GM19043 (cell line): ENCODE results near the gene GRIK3.
"Not testable (repeated sequence)": the region's sequence is repeated elsewhere in the genome, so short reads cannot be mapped to it uniquely, and the experiment has no call there.

Experiments
- ATAC-seq: cut with Tn5 transposase; IDR thresholded peaks from one replicate; pipeline ENCODE4 v1.9.1; 2021; ENCODE audit warnings: low read depth; ENCODE audit not compliant: unreplicated experiment

GRIK3 gene

DNA sequence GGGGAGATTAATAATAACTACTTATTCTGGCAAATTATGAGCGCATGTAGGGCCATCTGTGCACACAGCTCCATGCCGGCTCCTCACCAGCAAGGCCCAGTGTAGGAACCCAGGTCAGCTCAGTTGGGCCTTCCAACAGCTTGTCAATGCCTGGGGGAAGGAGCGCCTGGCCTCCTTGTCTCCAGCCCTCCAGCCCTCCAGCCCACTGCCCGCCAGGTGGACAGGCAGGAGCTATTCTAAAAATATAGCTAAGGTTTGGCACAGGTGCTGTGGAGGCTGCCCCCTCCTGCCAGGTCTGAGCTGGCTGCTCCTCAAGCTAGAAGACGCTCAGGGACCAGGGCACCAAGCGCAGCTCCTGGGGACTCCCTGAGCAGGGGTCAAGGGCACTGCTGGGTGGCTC is 85.7 kb downstream of the GRIK3 start:
- no peak for ATAC-seq

DNA sequence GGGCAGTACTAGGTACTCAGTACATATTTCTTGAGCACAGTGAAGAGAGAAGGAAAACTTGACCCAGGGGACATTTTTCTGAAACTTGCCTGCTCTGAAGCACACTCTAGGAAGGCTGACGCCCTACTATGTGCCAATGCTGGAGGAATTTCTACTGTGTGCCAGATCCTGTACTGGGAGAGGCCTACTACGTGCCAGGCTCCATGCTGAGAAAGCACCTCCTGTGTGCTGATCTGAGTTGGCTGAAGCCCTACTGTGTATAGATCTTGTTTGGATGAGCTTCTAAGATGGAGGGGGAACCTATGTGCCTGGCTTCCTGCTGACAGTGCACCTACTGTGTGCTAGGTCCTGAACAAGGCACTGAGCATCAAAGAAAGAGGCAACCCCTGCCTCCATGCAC is 86.2 kb downstream of the GRIK3 start:
- ATAC-seq: no peak

GRCh38 chr1:36947384-36947783 is 86.9 kb downstream of the GRIK3 start:
- ATAC-seq: no peak

- ATAC-seq: no peak
These were observed 89.4 kb downstream of the GRIK3 start for GRCh38 chr1:36944883-36945282.

- no peak for ATAC-seq
These were observed 92.2 kb downstream of the GRIK3 start for GRCh38 chr1:36942148-36942547.

DNA sequence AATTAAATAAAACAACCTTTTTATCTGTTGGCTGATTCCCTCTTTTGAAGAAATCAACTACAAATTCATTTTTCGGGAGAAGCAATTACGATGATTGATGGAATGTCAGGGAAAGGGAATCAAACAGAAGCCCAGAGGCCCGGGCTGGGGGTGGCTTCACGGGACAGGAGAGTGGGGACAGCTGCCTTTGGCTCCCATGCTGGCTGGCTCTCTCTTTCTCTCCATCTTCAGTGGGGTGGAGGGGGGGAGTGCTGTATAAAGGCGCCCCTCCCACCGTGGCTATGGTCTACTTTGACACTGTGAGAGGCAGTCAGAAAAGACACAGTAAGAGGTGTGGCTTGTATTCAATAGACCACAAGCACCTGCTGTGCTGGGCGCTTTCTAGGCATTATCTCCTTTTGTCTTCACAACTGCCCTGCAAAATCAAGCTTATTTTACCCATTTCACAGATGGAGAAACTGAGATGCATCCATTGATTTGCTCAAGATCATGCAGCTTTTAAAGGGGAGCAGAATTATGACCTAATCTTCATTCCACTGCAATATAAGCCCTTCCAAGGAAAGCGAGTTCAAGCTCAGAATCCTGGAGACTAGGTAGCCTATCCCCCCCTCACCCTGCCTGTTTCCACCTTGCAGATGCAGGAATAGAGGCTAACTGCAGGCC is 92.9 kb downstream of the GRIK3 start:
- no peak for ATAC-seq

- no peak for ATAC-seq
These were observed 95.5 kb downstream of the GRIK3 start for GRCh38 chr1:36938819-36939218.

DNA sequence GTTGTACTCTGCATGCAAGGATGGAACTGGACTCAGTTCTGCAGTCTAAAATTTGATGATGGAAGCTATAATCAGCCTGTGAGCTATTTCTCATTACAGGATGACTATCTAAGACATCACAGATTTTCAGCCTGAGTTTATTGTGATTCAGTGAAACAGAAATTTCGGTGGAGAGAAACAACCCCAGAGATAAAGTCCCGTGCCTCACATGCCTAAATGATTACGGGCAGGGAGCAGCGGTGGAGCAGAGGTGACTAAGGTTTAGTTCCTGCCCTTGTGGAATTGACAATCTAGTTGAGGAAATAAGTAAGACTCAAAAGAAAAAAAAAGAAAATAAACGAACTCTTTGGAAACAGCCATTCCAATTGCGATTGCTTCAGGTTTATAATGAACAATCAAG is 96.9 kb downstream of the GRIK3 start:
- ATAC-seq: no peak

DNA sequence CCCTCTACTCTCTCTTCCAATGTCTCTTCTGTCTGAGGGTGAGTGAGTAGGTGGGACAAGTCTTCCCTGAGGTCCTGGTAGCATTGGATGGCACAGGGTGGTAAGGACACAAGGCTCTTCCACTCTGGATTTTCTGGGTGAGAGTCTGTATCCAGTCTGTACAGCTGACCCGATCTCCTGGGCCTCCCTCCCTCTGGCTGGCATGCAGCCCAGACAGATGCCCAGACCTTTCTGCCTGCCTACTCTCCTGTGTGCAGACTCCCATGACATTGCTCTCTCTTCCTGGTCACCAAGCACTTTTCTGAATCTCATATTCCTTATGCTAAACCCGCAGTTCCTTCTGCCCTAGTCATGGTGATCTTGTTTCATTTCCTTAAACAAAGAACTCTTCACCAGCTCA is 100.3 kb downstream of the GRIK3 start:
- ATAC-seq: no peak

DNA sequence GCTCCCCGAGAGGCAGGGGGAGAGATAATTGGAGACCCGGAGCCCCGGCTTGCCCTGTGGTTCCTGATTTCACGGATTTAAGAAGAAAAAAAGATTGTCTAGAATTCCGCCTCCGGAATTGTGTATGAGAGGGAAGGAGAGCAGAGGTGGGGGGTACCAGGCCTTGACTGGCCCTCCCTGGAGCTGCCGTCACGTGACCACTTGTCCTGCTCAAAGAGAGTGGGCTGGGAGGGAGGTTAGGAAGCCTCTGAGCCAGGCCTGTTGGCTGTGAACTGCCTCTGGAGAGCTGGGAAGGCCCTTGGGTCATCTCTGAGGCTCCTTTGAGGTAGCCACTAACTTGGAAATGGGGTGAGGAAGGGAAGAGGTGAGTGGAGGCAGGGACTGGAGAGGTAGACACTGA is 106.5 kb downstream of the GRIK3 start:
- no peak for ATAC-seq

DNA sequence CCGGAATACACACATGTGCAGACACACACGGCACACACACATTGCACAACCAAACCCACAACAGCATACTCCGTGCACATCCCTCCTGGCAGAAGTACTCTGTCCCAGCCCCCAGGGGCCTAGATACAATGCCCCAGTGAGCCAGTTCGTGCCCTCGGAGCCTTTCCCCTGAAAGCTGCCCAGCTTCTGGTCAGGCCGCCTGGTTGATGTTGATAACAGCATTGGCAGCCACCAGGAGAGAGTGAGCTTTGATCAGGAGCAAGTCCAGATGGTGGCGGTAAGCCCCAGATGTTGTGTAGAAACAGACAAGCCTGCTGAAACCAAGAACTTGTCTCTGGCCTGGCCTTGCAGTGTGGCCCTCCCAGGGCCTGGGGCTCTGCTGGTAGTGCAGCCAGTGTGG is 109.1 kb downstream of the GRIK3 start:
- ATAC-seq: no peak

DNA sequence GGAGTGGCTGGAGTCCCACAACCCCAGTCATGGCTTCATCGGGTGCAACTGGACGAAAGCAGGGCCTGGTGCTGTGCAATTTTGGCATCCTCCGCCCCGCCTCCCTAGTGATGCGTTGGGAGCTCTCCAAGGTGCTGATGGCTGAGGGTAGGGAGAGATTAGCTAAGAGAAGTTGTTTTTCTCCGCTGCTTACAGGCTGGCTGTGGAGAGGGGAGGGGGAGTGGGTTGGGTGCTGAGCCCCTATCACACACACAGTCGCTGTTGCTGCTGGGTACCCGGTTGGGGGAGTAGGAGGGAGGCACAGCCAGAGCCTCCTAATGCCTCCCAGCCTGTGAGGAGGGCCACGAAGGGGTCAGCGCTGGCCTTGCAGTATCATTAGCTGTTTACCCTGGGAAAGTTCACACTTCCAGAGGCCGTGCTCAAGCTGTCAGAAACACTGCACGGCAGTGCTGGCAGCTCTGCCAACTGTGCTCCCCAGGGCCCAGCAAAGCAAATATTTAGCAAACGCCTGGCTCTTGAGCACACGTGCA is 110.0 kb downstream of the GRIK3 start:
- ATAC-seq: no peak

DNA sequence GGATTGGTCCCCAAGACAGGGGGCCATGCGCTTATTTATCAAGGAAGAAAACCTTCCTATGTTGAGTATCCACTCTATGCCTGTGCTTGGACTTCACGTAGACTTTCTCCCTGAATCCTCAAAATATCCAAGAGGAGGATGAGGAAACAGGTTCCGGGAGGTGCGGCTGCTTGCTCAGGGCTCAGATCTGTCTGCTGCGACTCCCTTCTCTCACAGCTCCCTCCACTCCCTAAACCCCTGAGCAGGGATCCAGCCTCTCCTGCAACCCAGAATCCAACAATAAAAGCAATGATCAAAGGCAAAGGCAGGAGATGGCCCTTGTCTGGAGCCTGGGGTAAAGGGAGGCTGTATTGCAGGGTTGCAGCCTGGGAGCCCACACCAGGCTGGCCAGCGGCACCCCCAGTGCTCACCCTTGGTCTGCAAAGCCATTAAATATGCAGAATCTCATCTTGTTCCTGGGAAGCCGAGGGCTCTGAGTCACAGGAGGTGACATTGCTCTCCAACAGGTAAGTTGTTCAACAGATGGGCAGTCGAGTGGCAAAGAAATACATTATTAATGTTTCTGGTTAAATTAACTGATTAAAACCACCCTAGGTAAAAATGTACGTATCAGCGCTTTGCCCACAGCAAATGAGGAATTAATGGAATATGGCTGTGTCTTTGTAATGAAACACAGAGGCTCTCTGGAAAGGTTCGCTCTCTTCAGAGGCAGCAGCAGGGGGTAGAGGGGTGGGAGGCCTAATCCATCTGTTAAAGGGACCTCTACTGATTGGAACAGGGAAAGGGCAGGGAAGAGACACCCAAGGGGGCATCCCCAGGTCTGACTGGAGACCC is 111.5 kb downstream of the GRIK3 start:
- no peak for ATAC-seq

GRCh38 chr1:36922071-36922470 is 112.2 kb downstream of the GRIK3 start:
- no peak for ATAC-seq

GRCh38 chr1:36920801-36921405 is 113.4 kb downstream of the GRIK3 start:
- no peak for ATAC-seq

DNA sequence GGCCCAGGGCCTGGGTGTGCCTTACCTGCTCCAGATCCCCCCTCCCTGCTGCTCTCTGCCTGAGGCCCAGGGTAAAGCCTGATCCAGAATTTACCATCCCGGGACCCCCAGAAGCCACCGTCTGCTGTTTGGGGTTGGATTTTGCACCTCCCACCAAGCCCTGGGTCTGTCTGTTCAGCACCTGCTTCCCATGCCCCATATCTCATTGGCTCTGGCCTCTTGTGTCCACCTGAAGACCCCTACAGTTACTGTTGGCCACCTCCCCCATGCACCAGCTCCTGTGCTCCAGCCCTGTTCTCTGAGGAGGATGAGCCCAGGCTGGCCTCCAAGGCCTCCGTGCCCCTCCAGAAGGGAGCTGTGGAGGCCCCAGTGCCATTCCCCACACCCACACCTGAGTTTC is 113.9 kb downstream of the GRIK3 start:
- ATAC-seq: no peak

DNA sequence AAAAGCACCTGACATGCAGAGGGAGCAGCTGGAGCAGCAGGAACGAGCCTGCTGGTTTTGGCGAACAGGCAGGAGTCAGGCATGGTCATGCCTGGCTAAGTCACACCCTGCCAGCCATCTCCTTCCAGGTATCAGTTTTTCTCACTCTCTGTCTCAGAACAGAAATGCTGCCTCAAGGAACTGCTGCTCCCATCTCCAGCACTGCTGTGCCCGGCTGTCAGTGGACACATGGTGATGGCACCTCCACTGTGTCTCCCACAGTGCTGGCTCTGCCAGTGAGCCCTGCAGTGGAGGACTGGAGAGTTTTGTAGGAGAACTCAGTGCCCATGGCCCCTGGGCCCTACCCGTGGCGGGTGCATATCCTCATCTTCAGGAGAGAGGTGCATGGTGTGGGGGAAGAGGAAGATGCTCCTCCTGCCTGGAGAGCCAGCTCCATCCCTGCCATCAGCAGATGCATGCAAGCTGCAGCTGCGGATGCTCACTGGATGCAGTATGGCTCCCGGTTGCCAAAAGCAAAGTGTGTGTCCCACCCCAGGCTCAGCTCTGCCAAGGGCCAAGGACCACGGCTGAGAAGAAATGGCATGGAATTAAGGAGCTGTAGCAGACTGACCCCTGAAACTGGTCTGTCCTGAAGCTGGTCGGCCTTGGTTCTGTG is 114.7 kb downstream of the GRIK3 start:
- ATAC-seq: no peak

GRCh38 chr1:36918604-36919003 is 115.7 kb downstream of the GRIK3 start:
- no peak for ATAC-seq

DNA sequence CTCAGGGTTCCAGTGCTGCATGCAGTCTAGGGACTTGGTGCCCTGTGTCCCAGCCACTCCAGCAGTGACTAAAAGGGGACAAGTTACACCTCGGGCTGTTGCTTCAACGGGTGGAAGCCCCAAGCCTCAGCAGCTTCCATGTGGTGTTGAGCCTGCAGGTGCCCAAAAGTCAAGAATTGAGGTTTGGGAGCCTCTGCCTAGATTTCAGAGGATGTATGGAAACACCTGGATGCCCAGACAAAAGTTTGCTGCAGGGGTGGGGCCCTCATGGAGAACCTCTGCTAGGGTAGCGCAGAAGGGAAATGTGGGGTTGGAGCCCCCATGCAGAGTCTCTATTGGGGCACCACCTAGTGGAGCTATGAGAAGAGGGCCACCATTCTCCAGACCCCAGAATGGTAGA is 117.8 kb downstream of the GRIK3 start:
- ATAC-seq: not testable (repeated sequence)

- ATAC-seq: no peak
These were observed 120.7 kb downstream of the GRIK3 start for GRCh38 chr1:36913484-36914060.

GRCh38 chr1:36913016-36913415 is 121.3 kb downstream of the GRIK3 start:
- no peak for ATAC-seq
